Body of pancreas (tissue), 4 donors: ENCODE results near the gene NBL1. TPM values are rescaled to one million over a fixed set of nuclear protein-coding genes. Genes with fewer than 3 reads are reported as not detected.
"Not testable (repeated sequence)": the region's sequence is repeated elsewhere in the genome, so short reads cannot be mapped to it uniquely, and the experiment has no call there.

Experiments used
- ATAC-seq: fragments of 150-250 bp; one replicate; pipeline ENCODE4 v1.9.1; 2016
- DNase-seq, 4 donors: peaks; one replicate each; pipeline ENCODE4 v3.0.0-alpha.2; 2019
- H3K27ac ChIP-seq, 4 donors: fragments of 200-600 bp; sonication (generic); 1 replicate in 3 of 4; 2 replicates in 1 of 4; pipeline versions ENCODE4 v1.5.1 to v1.6.1; 2016 to 2019; ENCODE audit warnings: mild to moderate bottlenecking in 1 of 4, mixed read lengths in 1 of 4, moderate library complexity in 1 of 4
- H3K27me3 ChIP-seq, 2 donors: fragments of 200-600 bp; sonication (generic); one replicate each; pipeline ENCODE4 v1.6.0; 2016; ENCODE audit warnings: mild to moderate bottlenecking in 1 of 2
- H3K36me3 ChIP-seq, 2 donors: fragments of 200-600 bp; sonication (generic); replicated peaks in 1 of 2; 2 replicates each; pipeline ENCODE4 v1.5.1; 2016; ENCODE audit warnings: low read depth in 2 of 2; ENCODE audit not compliant: insufficient read depth in 1 of 2
- H3K4me1 ChIP-seq: fragments of 200-600 bp; sonication (generic); one replicate; pipeline ENCODE4 v1.6.0; 2016
- H3K4me3 ChIP-seq, 2 donors: fragments of 200-600 bp; sonication (generic); 1 replicate in 1 of 2; 2 replicates in 1 of 2; pipeline ENCODE4 v1.5.1; 2016 to 2019
- H3K9me3 ChIP-seq, 3 donors: fragments of 200-600 bp; sonication (generic); 1 replicate in 2 of 3; 2 replicates in 1 of 3; pipeline ENCODE4 v1.5.1; 2016
- CTCF ChIP-seq, 7 experiments: fragments of 450-650 bp in 4 of 7; fragments of 200-600 bp in 3 of 7; sonication (generic) in 3 of 7; IDR thresholded peaks; one replicate each; pipeline ENCODE4 v1.5.1; 2016 to 2019; ENCODE audit warnings: antibody characterized with exemption in 7 of 7
- POLR2A ChIP-seq, 3 donors: fragments of 450-650 bp; IDR thresholded peaks; one replicate each; pipeline ENCODE4 v1.6.1; 2016; ENCODE audit warnings: antibody characterized with exemption in 3 of 3, mild to moderate bottlenecking in 2 of 3
- WGBS, 2 donors: methylation state at CpG; one replicate each; pipeline ENCODE4 v1.1.5; 2017; 5-methylcytosine and 5-hydroxymethylcytosine counted together
- intact Hi-C: fragments of 100-400 bp; cut with DNase I; formaldehyde crosslinking; loops from one replicate; pipeline ENCODE4 v1.15.1; 2023
- total RNA-seq, 2 donors: library from RNA; depleted of rRNA; stranded (reverse); fragments of >200 nt; gene quantifications; one replicate each; pipeline ENCODE4 v1.1.0, GENCODE V29; 2016

Gene NBL1
- total RNA-seq, 2 donors from 2014 or later, result 21.8 to 32.4 TPM

- intact Hi-C loops, result no loop called here
- Histone ChIP-seq H3K4me1 (no peaks in the 10 kb centered on the region), H3K27me3 (no peaks in the 10 kb centered on the region), H3K27ac (no peak overlapping the region), H3K9me3 (no peaks in the 10 kb centered on the region), H3K4me3 (no peak overlapping the region), H3K36me3 (peaks cover 6 to 14% of the 10 kb centered on the region in 2 donors)
- TF ChIP-seq CTCF (IDR thresholded peaks at IDR 0.05) (no peak), POLR2A (IDR thresholded peaks at IDR 0.05) (no peak)
- 76 to 93% methylated on average over 3 of the region's 3 CpGs for WGBS, 2 donors
- DNase-seq (no peak), ATAC-seq (no peak)
These were observed 15.2 kb upstream of the NBL1 start for GRCh38 chr1:19628879-19629278.

GRCh38 chr1:19629357-19629756 is 14.8 kb upstream of the NBL1 start:
- DNase-seq (no peak), ATAC-seq (no peak)
- Histone ChIP-seq H3K27ac (no peak overlapping the region), H3K4me3 (no peak overlapping the region), H3K9me3 (no peaks in the 10 kb centered on the region), H3K27me3 (no peaks in the 10 kb centered on the region), H3K4me1 (no peaks in the 10 kb centered on the region), H3K36me3 (peaks cover 6 to 14% of the 10 kb centered on the region in 2 donors)
- intact Hi-C loops, result no loop called here
- WGBS, 2 donors, result 73 to 91% methylated on average over 4 of the region's 4 CpGs
- no peak for TF ChIP-seq CTCF (IDR thresholded peaks at IDR 0.05)
- no peak for TF ChIP-seq POLR2A (IDR thresholded peaks at IDR 0.05)

GRCh38 chr1:19630192-19630591 is 13.9 kb upstream of the NBL1 start:
- not testable (repeated sequence) for DNase-seq, H3K36me3 ChIP-seq

GRCh38 chr1:19630720-19631395 is 13.3 kb upstream of the NBL1 start:
- Histone ChIP-seq H3K36me3 (peaks cover 6 to 9% of the 10 kb centered on the region in 2 donors), H3K4me3 (no peak overlapping the region), H3K27me3 (no peaks in the 10 kb centered on the region), H3K27ac (no peak overlapping the region), H3K4me1 (no peaks in the 10 kb centered on the region), H3K9me3 (no peaks in the 10 kb centered on the region)
- DNase-seq (no peak), ATAC-seq (no peak)
- TF ChIP-seq POLR2A (IDR thresholded peaks at IDR 0.05) (no peak), CTCF (IDR thresholded peaks at IDR 0.05) (no peak)
- 73 to 76% methylated on average over 6 of the region's 6 CpGs for WGBS, 2 donors
- intact Hi-C loops, result no loop called here

More at GRCh38 chr1:19630192-19630591, 13.9 kb upstream of the NBL1 start:
- H3K4me3 ChIP-seq, H3K27me3 ChIP-seq, ATAC-seq, intact Hi-C loops, H3K4me1 ChIP-seq, H3K27ac ChIP-seq, H3K9me3 ChIP-seq: not testable (repeated sequence)
- WGBS, 2 donors, result 100% methylated on average over 1 of the region's 1 CpG

GRCh38 chr1:19632211-19632610 is 11.9 kb upstream of the NBL1 start:
- intact Hi-C loops, result no loop called here
- no peaks in the 10 kb centered on the region for H3K9me3 ChIP-seq
- H3K27me3 ChIP-seq, result no peaks in the 10 kb centered on the region
- peaks cover 3 to 4% of the 10 kb centered on the region in 2 donors for H3K36me3 ChIP-seq
- WGBS, 2 donors, result 78 to 80% methylated on average over 2 of the region's 2 CpGs
- no peak for DNase-seq
- TF ChIP-seq CTCF (IDR thresholded peaks at IDR 0.05) (no peak), POLR2A (IDR thresholded peaks at IDR 0.05) (no peak)
- no peak overlapping the region for H3K4me3 ChIP-seq
- H3K27ac ChIP-seq, result no peak overlapping the region
- ATAC-seq, result no peak
- H3K4me1 ChIP-seq, result no peaks in the 10 kb centered on the region
